Measurements from ENCODE around the gene SLC9A1.
"Not testable (repeated sequence)": the region's sequence is repeated elsewhere in the genome, so short reads cannot be mapped to it uniquely, and the experiment has no call there.

The SLC9A1 gene

DNA sequence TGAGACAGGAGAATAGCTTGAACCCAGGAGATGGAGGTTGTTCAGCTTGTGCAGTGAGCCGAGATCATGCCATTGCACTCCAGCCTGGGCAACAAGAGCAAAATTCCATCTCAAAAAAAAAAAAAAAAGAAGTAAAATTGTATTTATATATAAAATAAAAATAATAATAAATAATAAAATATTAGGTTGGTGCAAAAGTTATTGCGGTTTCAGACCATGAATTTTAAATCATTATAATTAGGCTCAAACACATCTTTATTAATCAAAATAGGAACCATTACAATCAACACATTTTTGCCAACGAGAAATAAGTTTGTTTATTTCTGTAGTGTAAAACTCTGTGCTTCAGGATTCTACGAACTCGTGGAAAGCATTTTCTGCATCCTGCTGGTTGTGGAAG is 18.1 kb upstream of the SLC9A1 start:
- not testable (repeated sequence) for H3K4me3 ChIP-seq (ENCODE audit: low read depth in 1 of 2, low read length in 2 of 2); H3K4me1 ChIP-seq (ENCODE audit: control insufficient read depth in 1 of 2, insufficient read depth in 2 of 2, low read length in 2 of 2); H3K9me3 ChIP-seq (ENCODE audit: control insufficient read depth in 1 of 2, low read length in 2 of 2); H3K27ac ChIP-seq (ENCODE audit: low read depth, low read length); H3K27me3 ChIP-seq (ENCODE audit: control insufficient read depth in 1 of 2, insufficient read depth in 2 of 2, low read length in 2 of 2); H3K36me3 ChIP-seq (ENCODE audit: control insufficient read depth in 1 of 2, insufficient read depth in 2 of 2, low read length in 2 of 2); H3K9ac ChIP-seq (ENCODE audit: low read depth in 1 of 2, low read length in 2 of 2)

- Histone ChIP-seq H3K9ac (ENCODE audit: low read depth in 1 of 2, low read length in 2 of 2) (no peak overlapping the region), H3K27ac (ENCODE audit: low read depth, low read length) (no peak overlapping the region), H3K4me3 (ENCODE audit: low read depth in 1 of 2, low read length in 2 of 2) (no peak overlapping the region), H3K36me3 (ENCODE audit: control insufficient read depth in 1 of 2, insufficient read depth in 2 of 2, low read length in 2 of 2) (no peaks in the 10 kb centered on the region), H3K4me1 (ENCODE audit: control insufficient read depth in 1 of 2, insufficient read depth in 2 of 2, low read length in 2 of 2) (no peaks in the 10 kb centered on the region), H3K27me3 (ENCODE audit: control insufficient read depth in 1 of 2, insufficient read depth in 2 of 2, low read length in 2 of 2) (no peaks in the 10 kb centered on the region), H3K9me3 (ENCODE audit: control insufficient read depth in 1 of 2, low read length in 2 of 2) (no peaks in the 10 kb centered on the region)
Measured at GRCh38 chr1:27166929-27167328, 12.0 kb upstream of the SLC9A1 start.

- Histone ChIP-seq H3K9me3 (ENCODE audit: control insufficient read depth in 1 of 2, low read length in 2 of 2) (no peaks in the 10 kb centered on the region), H3K4me1 (ENCODE audit: control insufficient read depth in 1 of 2, insufficient read depth in 2 of 2, low read length in 2 of 2) (peaks cover 2% of the 10 kb centered on the region in 2 donors), H3K27me3 (ENCODE audit: control insufficient read depth in 1 of 2, insufficient read depth in 2 of 2, low read length in 2 of 2) (no peaks in the 10 kb centered on the region), H3K27ac (ENCODE audit: low read depth, low read length) (no peak overlapping the region), H3K4me3 (ENCODE audit: low read depth in 1 of 2, low read length in 2 of 2) (no peak overlapping the region), H3K36me3 (ENCODE audit: control insufficient read depth in 1 of 2, insufficient read depth in 2 of 2, low read length in 2 of 2) (no peaks in the 10 kb centered on the region), H3K9ac (ENCODE audit: low read depth in 1 of 2, low read length in 2 of 2) (no peak overlapping the region)
Measured at GRCh38 chr1:27166351-27166802, 11.5 kb upstream of the SLC9A1 start.

- Histone ChIP-seq H3K9me3 (ENCODE audit: control insufficient read depth in 1 of 2, low read length in 2 of 2) (no peaks in the 10 kb centered on the region), H3K36me3 (ENCODE audit: control insufficient read depth in 1 of 2, insufficient read depth in 2 of 2, low read length in 2 of 2) (no peaks in the 10 kb centered on the region)
Measured at GRCh38 chr1:27163093-27163492, 8.2 kb upstream of the SLC9A1 start.

GRCh38 chr1:27162090-27162489 is 7.2 kb upstream of the SLC9A1 start:
- Histone ChIP-seq H3K9me3 (ENCODE audit: control insufficient read depth in 1 of 2, low read length in 2 of 2) (no peaks in the 10 kb centered on the region), H3K36me3 (ENCODE audit: control insufficient read depth in 1 of 2, insufficient read depth in 2 of 2, low read length in 2 of 2) (no peaks in the 10 kb centered on the region), H3K4me1 (ENCODE audit: control insufficient read depth in 1 of 2, insufficient read depth in 2 of 2, low read length in 2 of 2) (peaks cover 4 to 5% of the 10 kb centered on the region in 2 donors), H3K27ac (ENCODE audit: low read depth, low read length) (peak overlapping the region; percentile 13), H3K4me3 (ENCODE audit: low read depth in 1 of 2, low read length in 2 of 2) (no peak overlapping the region), H3K9ac (ENCODE audit: low read depth in 1 of 2, low read length in 2 of 2) (no peak overlapping the region), H3K27me3 (ENCODE audit: control insufficient read depth in 1 of 2, insufficient read depth in 2 of 2, low read length in 2 of 2) (no peaks in the 10 kb centered on the region)

More at GRCh38 chr1:27163093-27163492, 8.2 kb upstream of the SLC9A1 start:
- no peak overlapping the region for H3K4me3 ChIP-seq (ENCODE audit: low read depth in 1 of 2, low read length in 2 of 2)
- no peaks in the 10 kb centered on the region for H3K27me3 ChIP-seq (ENCODE audit: control insufficient read depth in 1 of 2, insufficient read depth in 2 of 2, low read length in 2 of 2)
- no peak overlapping the region for H3K9ac ChIP-seq (ENCODE audit: low read depth in 1 of 2, low read length in 2 of 2)
- H3K27ac ChIP-seq (ENCODE audit: low read depth, low read length) = no peak overlapping the region
- H3K4me1 ChIP-seq (ENCODE audit: control insufficient read depth in 1 of 2, insufficient read depth in 2 of 2, low read length in 2 of 2) = peaks cover 4 to 5% of the 10 kb centered on the region in 2 donors

GRCh38 chr1:27161594-27161993 is 6.7 kb upstream of the SLC9A1 start:
- Histone ChIP-seq H3K9ac (ENCODE audit: low read depth in 1 of 2, low read length in 2 of 2) (peak overlapping the region; percentile 23 to 38), H3K4me1 (ENCODE audit: control insufficient read depth in 1 of 2, insufficient read depth in 2 of 2, low read length in 2 of 2) (peaks cover 4 to 5% of the 10 kb centered on the region in 2 donors), H3K9me3 (ENCODE audit: control insufficient read depth in 1 of 2, low read length in 2 of 2) (no peaks in the 10 kb centered on the region), H3K4me3 (ENCODE audit: low read depth in 1 of 2, low read length in 2 of 2) (no peak overlapping the region), H3K27me3 (ENCODE audit: control insufficient read depth in 1 of 2, insufficient read depth in 2 of 2, low read length in 2 of 2) (no peaks in the 10 kb centered on the region), H3K27ac (ENCODE audit: low read depth, low read length) (peak overlapping the region; percentile 75), H3K36me3 (ENCODE audit: control insufficient read depth in 1 of 2, insufficient read depth in 2 of 2, low read length in 2 of 2) (no peaks in the 10 kb centered on the region)

- peaks cover 34 to 35% of the 10 kb centered on the region in 2 donors for H3K4me1 ChIP-seq (ENCODE audit: control insufficient read depth in 1 of 2, insufficient read depth in 2 of 2, low read length in 2 of 2)
- no peak overlapping the region for H3K9ac ChIP-seq (ENCODE audit: low read depth in 1 of 2, low read length in 2 of 2)
- H3K27ac ChIP-seq (ENCODE audit: low read depth, low read length) = no peak overlapping the region
- H3K4me3 ChIP-seq (ENCODE audit: low read depth in 1 of 2, low read length in 2 of 2) = no peak overlapping the region
- H3K36me3 ChIP-seq (ENCODE audit: control insufficient read depth in 1 of 2, insufficient read depth in 2 of 2, low read length in 2 of 2) = no peaks in the 10 kb centered on the region
- no peaks in the 10 kb centered on the region for H3K9me3 ChIP-seq (ENCODE audit: control insufficient read depth in 1 of 2, low read length in 2 of 2)
- no peaks in the 10 kb centered on the region for H3K27me3 ChIP-seq (ENCODE audit: control insufficient read depth in 1 of 2, insufficient read depth in 2 of 2, low read length in 2 of 2)
Measured at GRCh38 chr1:27157194-27157593, 2.3 kb upstream of the SLC9A1 start.

DNA sequence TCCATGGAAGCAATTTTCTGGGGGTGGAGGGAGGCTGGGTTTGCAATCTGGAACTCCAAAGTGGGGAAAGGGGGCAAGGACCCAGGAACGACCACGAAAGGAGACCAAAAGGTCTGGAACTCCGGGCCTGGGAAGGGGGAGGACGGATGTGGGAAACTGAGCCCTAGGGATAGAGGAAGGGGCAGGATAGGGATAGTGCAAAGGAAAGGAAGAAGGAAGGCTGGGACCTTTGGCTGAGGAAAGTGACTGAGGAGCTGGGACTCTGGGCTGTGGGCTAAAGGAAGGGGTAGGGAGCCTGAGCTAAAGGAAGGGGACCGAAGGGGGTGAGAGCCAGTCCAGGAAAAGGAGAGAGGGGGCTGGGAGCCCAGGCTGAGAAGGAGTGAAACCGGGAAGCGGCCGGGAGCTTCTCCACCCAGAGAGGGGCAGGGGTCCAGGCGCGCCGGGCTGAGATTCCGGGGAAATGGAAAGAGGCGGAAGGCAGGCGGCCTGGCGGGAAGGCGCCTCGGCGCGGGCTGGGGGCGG is 395 bp downstream of the SLC9A1 start:
- Histone ChIP-seq H3K36me3 (ENCODE audit: control insufficient read depth in 1 of 2, insufficient read depth in 2 of 2, low read length in 2 of 2) (no peaks in the 10 kb centered on the region), H3K4me3 (ENCODE audit: low read depth in 1 of 2, low read length in 2 of 2) (peak overlapping the region; percentile 74 to 82), H3K4me1 (ENCODE audit: control insufficient read depth in 1 of 2, insufficient read depth in 2 of 2, low read length in 2 of 2) (peaks cover 53 to 54% of the 10 kb centered on the region in 2 donors), H3K27ac (ENCODE audit: low read depth, low read length) (peak overlapping the region; percentile 38), H3K27me3 (ENCODE audit: control insufficient read depth in 1 of 2, insufficient read depth in 2 of 2, low read length in 2 of 2) (no peaks in the 10 kb centered on the region), H3K9ac (ENCODE audit: low read depth in 1 of 2, low read length in 2 of 2) (peak overlapping the region; percentile 93 to 95), H3K9me3 (ENCODE audit: control insufficient read depth in 1 of 2, low read length in 2 of 2) (no peaks in the 10 kb centered on the region)

DNA sequence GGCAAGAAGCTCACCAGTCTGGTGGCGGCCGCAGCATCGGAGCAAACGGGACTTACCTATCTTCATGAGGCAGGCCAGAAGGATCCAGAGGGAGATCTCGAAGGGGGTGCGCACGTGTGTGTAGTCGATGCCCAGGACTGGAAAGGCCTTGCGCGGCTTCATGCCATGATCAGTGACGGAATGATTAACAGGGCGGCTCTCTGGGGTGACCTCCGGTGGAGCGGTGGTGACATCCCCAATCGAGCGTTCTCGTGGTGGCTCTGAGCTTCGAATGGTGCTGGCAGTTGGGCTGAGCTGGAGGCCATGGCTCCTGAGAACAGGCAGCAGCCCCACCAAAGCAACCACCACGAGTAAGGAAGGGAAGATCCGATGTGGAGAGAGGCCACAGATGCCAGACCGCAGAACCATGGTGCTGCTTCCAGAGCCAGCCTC is 982 bp downstream of the SLC9A1 start:
- peaks cover 59 to 60% of the 10 kb centered on the region in 2 donors for H3K4me1 ChIP-seq (ENCODE audit: control insufficient read depth in 1 of 2, insufficient read depth in 2 of 2, low read length in 2 of 2)
- H3K27ac ChIP-seq (ENCODE audit: low read depth, low read length) = peak overlapping the region; percentile 38
- H3K36me3 ChIP-seq (ENCODE audit: control insufficient read depth in 1 of 2, insufficient read depth in 2 of 2, low read length in 2 of 2) = no peaks in the 10 kb centered on the region
- no peaks in the 10 kb centered on the region for H3K27me3 ChIP-seq (ENCODE audit: control insufficient read depth in 1 of 2, insufficient read depth in 2 of 2, low read length in 2 of 2)
- peak overlapping the region; percentile 74 to 82 for H3K4me3 ChIP-seq (ENCODE audit: low read depth in 1 of 2, low read length in 2 of 2)
- H3K9me3 ChIP-seq (ENCODE audit: control insufficient read depth in 1 of 2, low read length in 2 of 2) = no peaks in the 10 kb centered on the region
- peak overlapping the region; percentile 93 to 95 for H3K9ac ChIP-seq (ENCODE audit: low read depth in 1 of 2, low read length in 2 of 2)

- Histone ChIP-seq H3K9ac (ENCODE audit: low read depth in 1 of 2, low read length in 2 of 2) (peak overlapping the region; percentile 93 to 95), H3K27me3 (ENCODE audit: control insufficient read depth in 1 of 2, insufficient read depth in 2 of 2, low read length in 2 of 2) (no peaks in the 10 kb centered on the region), H3K36me3 (ENCODE audit: control insufficient read depth in 1 of 2, insufficient read depth in 2 of 2, low read length in 2 of 2) (no peaks in the 10 kb centered on the region), H3K4me1 (ENCODE audit: control insufficient read depth in 1 of 2, insufficient read depth in 2 of 2, low read length in 2 of 2) (peaks cover 61 to 62% of the 10 kb centered on the region in 2 donors), H3K4me3 (ENCODE audit: low read depth in 1 of 2, low read length in 2 of 2) (peak overlapping the region; percentile 74 to 82), H3K27ac (ENCODE audit: low read depth, low read length) (no peak overlapping the region), H3K9me3 (ENCODE audit: control insufficient read depth in 1 of 2, low read length in 2 of 2) (no peaks in the 10 kb centered on the region)
Measured at GRCh38 chr1:27153549-27153886, 1.4 kb downstream of the SLC9A1 start.
